Nucleus accumbens (tissue), 56 donors: ENCODE measurements around the gene CLEC3A.
A peak's percentile ranks its signal among the peaks of the same experiment; 100 is the strongest.
"Not testable (repeated sequence)": the region's sequence is repeated elsewhere in the genome, so short reads cannot be mapped to it uniquely, and the experiment has no call there.

Experiments used
- DNase-seq, 56 donors: peaks; one replicate each; lab custom pipeline; 2025; lab: John Stamatoyannopoulos, UW

Gene CLEC3A

DNA sequence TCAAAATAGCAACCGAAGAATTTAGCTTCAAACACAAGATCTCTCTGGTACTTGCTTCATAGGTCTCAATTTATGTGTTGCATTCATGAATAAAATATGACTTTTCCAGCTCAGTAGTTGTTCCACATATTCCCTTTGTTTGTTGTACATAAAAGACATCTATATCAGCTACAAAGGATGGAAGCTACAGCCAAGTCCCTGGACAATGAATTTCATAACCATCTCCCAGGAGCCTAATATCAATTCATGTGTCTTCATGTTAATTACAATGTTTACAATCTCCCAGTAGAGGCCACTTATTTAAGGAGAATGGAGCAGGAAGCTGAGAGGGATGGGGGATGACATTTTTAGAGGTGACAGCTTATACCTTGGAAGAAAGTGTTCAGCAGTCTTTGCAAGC is 3.3 kb downstream of the CLEC3A start:
- DNase-seq = no peak

DNA sequence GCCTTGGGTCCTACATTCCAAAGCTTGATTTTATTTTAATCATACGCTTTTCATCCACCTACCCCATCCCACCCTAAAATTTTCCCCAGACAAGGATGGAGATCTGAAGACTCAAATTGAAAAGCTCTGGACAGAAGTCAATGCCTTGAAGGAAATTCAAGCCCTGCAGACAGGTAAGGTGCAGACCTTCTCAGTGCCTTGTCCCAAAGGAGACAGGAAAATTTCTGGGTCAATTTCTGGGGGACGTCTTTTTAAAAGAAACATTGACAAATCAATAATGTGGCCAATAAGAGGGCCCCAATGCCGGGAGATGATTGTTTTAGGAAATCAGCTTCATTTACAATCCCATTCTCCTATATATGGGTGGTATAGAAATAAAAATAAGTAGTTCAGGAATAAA is 5.7 kb downstream of the CLEC3A start:
- DNase-seq = no peak

DNA sequence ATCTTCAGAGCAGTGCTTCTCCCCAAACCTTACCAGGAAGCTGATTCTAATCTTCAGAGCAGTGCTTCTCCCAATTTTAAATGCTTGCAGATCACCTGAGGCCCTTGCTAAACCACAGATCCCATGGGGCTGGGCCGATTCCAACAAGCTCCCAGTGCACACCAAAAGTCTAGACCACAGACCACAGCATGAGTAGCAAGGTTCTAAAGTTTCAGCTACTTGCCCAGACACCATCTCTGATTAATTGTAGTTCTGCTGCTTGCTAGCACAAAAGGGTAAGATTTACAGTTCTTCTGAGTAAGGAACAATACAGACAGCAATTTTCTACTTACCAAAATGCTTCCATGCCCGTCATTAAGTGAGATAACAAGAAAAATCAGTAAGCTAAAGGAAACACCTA is 12.2 kb downstream of the CLEC3A start:
- no peak for DNase-seq

DNA sequence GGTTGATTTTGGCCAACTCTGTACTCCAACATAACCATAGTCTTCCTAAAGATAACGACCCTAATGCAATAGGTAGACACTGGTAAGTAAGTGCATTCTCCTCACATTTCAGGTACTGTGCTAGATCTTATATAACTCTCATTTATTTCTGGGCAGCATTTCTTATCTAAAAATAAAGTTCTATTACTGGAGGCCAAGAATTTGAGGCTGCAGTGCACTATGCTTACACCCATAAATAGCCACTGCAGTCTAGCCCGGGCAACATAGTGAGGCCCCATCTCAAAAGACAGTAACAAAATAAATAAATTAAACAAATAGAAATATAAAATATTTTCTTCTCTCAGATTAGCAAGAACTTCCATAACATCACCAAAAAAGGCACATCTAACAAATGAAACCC is 12.7 kb downstream of the CLEC3A start:
- no peak for DNase-seq

DNA sequence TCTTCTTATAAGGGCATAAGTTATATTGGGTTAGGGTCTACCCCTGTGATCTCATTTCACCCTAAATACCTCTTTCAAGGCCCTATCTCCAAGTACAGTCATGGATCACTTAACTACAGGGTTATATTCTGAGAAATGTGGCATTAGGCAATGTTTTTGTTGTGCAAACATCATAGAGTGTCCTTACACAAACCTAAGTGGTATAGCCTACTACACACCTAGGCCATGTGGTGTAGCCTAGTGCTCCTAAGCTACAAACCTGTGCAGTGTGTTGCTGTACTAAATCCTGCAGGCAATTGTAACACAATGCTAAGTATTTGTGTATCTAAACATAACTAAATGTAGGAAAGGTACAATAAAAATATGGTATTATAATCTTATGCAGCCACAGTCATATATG is 18.0 kb downstream of the CLEC3A start:
- DNase-seq = no peak

DNA sequence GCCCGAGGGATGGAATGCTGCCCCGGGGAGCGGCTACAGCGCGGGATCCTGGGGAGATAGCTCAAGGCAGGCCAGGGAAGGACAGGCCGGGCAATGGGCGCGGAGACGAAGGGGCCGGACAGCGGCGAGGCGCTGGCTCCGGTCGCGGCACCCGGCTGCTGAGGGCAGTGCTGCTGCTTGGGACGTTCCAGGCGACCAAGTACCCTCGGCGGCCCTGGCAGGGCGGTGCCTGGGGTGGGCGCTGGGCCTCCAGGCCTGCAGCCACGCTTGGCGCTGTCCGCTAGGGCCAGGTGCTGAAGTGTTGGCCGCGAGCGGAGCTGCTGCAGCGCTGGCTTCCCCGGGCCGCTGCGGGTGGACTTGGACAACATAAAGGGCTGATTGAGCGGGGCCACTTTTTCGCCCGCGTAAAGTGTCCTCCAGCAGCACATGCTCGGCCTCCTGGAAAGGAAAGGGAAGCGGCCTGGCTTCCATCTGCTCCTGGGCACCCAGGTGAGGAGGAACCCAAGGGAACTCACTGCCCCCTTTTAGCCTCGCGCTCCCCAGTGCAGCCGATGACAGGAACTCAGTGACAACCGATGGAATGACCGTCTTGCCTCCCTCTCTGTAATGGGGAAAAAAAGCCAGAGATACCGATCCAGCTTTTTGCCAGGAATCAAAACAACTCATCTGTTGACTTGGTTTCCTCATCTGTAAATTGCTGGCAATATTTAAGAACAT is 23.7 kb downstream of the CLEC3A start:
- DNase-seq = peak in 47 of 56 donors; percentile 1 to 65 (median 22)

DNA sequence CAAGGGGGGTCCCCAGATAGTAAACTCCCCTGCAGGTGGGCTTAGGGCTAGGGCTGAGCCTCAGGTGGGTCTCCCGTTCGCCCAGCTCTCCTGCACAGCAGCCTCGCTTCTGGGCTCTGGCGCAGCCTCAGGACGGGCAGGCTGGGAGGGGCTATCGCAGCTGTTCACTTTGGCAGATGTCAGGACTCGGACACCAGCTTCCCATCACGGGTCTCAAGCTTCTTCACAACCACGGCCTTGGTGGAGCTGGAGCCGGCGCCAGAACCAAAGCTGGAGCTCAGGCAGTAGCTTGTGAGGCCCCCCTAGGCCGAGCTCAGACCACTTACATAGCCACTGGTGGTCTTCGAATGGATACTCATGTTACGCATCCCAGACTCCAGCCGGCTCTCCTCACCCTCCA is 26.0 kb downstream of the CLEC3A start:
- no peak for DNase-seq

DNA sequence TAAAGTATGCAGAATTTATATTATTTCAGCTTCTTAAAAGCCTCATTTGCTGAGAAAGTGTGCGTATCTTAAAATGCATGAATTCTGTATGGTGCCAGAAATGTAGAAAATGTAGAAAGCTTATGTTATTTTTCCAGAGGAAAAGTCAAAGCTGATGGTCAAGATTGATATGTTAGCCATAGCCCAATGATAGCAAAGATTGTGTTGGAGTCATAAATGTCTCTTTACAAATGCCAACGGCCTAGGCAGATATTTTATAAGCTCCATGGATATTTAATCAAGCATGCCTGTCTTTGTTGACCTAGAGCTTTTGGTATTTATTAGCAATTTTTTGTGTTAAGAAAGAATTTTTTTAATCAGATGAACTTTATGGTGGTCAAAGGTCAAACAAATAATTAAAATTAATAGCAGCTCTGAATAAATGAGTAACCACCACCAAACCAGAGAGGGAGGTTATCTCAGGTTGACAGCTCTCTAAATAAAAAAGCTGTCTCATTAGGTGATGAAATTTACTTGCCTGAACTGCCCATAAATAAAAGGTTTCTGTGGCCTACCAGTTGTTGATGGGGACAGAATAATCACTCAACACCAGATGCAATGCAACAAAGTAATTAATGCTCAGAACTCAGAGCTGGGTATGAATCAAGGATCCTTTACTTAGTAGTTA is 28.5 kb downstream of the CLEC3A start:
- DNase-seq = no peak

DNA sequence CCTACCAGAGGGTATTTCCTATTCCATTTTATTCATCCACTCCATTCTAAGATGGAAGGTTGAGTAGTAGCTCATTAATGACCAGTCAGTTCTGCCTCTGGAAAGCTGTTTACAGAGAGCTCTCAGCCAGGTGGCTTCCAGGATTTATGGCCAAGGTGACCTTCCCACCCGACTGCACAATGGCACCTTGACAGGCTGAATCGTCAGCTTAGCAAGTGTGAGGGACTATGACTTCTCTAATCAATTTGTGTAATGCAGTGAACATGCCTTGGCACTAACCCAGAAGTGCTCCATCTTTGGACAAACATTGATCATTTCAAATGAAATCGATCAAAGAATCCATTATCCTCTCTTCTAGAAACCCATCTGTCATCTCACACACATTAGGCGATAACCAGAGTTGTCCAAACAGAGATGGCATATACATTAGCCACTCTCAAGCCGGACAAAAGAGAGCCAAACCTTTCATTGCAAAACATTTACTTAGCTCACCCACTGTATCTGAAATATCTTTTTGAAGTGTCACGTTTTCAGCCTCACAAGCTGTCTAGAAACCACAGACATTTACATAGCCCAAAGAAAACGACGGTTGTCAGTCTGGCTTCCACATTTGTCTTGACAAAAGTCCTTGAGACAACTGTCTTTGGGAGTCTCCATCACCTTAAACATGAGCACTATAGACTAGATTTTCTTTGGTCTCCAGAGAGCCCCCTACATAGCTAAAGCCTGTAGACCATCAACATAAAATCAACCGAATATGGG is 35.6 kb downstream of the CLEC3A start:
- no peak for DNase-seq

DNA sequence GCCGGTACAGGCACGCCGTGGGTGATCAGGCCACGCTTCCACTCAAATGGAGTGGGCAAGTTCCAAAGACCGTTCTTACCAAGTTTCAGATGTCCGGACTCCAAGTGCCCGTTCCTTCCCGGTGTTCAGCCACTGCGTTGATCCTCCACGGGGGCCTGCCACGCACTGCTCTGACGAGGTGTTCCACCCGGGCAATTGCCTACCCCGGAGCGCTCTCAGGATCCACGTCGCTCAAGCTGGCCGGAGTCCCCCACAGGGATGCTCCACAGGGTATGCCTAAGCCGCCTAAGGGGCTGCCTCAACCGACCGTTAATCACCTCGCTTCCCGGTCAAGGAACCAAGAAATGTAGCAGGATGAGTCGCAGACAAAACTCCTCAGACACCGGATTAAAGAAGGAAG is 37.5 kb downstream of the CLEC3A start:
- not testable (repeated sequence) for DNase-seq

DNA sequence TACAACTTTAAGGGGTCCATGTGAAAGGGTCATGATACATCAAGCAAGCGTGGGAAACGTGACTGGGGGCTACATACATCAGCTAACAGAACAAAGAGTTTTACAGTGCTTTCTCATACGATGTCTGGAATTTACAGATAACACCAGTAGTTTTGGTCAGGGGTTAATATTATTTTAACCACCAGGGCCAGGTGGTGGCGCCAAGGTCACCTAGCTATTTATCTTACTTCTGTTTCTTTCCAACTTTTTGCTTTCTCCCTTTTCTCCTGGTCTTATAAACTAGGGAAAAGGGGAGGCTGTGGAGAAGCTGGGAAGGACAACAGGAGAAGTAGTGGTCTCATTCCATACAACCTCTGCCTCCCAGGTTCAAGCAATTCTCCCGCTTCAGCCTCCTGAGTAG is 37.9 kb downstream of the CLEC3A start:
- no peak for DNase-seq

DNA sequence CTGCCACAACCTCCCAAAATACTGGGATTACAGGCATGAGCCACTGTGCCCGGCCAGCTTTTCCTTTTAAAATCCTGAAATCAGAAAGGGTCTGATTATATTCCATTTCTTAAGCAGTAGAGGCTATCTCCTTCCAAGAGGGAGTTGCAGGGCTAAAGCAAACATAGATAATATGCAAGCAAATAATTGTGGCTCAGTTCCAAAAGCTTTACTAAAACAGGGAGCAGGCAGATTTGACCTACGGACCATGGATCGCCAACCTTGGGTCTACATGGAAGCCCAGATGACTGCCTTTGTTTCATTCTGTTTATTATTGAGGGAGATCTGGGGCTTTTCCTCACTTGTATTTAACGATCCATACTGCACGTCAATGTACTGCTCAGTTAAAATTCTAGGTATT is 38.5 kb downstream of the CLEC3A start:
- no peak for DNase-seq

DNA sequence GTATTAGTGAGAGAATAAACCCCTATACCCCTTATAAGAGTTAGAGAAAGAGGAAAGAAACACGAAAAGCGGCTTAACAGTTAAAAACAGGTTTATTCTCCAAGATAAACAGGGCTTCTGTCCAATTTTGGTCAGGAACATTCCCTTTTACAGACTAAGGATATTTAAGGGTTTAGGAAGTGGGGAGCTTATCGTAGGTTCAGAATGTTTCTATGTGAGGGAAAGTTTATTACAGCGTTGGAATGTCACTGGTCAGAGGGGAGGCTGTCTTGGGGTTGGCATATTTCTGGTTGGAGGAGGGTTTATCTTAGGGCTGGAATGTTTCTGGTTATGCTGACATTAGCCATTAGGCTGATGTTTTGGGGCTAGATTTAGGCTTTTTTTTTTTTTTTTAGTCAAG is 43.0 kb downstream of the CLEC3A start:
- DNase-seq = no peak

DNA sequence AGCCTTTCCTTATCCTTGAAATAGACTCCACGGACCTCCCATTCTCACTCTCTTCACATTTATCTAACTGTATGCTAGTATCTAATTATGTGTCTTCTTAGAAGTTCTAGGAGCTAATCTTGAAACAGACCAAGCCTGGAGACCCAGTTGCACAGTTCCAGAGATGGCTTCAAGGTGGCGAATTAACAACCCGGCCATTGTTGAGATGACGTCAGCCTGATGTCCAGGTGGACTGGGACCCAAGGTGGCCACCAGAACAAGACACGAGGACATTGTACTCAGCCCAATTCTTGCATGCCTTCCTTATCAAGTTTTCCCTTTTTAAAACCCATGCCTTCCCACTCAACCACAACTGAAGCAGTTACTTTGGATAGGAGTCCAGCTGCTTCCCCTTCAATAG is 47.6 kb downstream of the CLEC3A start:
- no peak for DNase-seq

DNA sequence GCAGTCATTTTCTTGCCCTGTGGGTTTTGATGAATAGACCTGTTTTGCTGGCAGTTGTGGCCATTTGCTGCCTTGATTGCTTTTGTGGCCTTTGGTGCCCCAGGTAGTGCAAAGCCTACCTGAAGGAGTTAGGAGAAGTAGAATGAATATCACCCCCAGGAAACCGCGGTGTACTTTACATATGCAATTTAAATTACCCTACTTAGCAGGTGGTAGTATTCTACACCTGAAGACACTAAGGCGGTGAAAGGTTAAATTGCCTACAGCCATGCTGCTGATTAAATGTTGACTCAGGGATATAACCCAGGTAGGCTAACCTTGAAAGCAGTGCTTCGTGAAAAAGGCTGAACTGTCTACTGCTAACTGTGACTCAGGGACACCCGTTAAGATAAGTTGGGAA is 49.9 kb downstream of the CLEC3A start:
- no peak for DNase-seq

DNA sequence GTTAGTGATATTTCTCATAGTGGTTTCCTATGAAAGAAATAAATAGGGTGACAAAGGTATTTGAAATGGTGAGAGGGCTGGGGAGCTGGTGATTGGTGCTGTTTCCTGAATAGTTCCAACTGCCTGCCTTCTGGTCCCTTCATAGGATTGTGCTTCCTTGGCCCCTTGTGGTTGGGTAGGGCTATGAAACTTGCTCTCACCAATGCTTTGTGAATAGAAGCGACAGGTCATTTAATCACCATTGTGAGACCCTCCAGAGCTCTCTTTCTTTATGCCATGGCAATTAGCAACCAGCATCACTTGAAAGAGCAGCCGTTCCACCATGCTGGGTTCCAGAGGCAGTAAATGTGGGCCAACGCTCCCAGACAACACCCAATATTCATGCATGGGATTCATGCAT is 53.5 kb downstream of the CLEC3A start:
- no peak for DNase-seq

DNA sequence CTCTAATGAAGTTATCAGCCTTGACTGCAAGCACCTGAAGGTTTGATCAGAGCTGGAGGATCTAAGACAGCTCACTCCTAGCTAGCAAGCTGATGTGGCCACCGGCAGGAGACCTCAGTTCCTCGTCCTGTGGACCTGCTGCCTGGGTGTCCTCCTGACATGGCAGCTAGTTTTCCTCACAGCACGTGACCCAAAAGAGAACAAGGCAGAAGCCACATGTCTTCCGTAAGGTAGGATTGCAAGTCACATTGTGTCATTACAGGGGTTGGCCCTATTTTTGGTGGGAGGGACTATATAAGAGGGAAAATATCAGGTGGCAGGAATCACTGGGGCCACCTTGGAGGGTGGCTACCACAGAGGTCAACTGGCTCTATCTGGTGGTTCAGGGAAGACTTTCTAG is 59.0 kb downstream of the CLEC3A start:
- no peak for DNase-seq
